Keratinocyte (primary cell): ENCODE data around the gene MOB2. TPM values are rescaled to one million over a fixed set of nuclear protein-coding genes. Genes with fewer than 3 reads are reported as not detected.

Source experiments
- DNase-seq: peaks from one replicate; pipeline ENCODE4 v3.0.0-alpha.2; 2011; ENCODE audit warnings: low read depth, missing footprints, low spot score
- FAIRE-seq: peaks from 2 replicates; lab custom pipeline; 2011; peaks lifted over from hg19 to GRCh38; lab: Jason Lieb, UNC
- H2AFZ ChIP-seq: 2 replicates; pipeline ENCODE4 v1.6.0; 2012; ENCODE audit warnings: low read length, control low read depth, inconsistent platforms; ENCODE audit not compliant: control insufficient read depth
- H3K27ac ChIP-seq: 2 replicates; pipeline ENCODE4 v1.5.1; 2011; ENCODE audit warnings: low read length; ENCODE audit not compliant: control insufficient read depth, insufficient read depth
- H3K27me3 ChIP-seq: 3 replicates; pipeline ENCODE4 v1.6.0; 2011; ENCODE audit warnings: low read length; ENCODE audit not compliant: control insufficient read depth, insufficient read depth; ENCODE audit errors: extremely low read depth
- H3K36me3 ChIP-seq, 2 experiments: 2 replicates in 1 of 2; 3 replicates in 1 of 2; pipeline ENCODE4 v1.5.1; 2011; ENCODE audit warnings: low read length in 2 of 2, mild to moderate bottlenecking in 1 of 2; ENCODE audit not compliant: control insufficient read depth in 2 of 2, insufficient read depth in 2 of 2; ENCODE audit errors: extremely low read depth in 1 of 2
- H3K4me1 ChIP-seq: 3 replicates; pipeline ENCODE4 v1.5.1; 2011; ENCODE audit warnings: low read length; ENCODE audit not compliant: control insufficient read depth, insufficient read depth; ENCODE audit errors: extremely low read depth
- H3K4me2 ChIP-seq: 3 replicates; pipeline ENCODE4 v1.6.0; 2011; ENCODE audit warnings: low read depth, low read length; ENCODE audit not compliant: control insufficient read depth, insufficient read depth; ENCODE audit errors: extremely low read depth
- H3K4me3 ChIP-seq, 3 experiments: fragments of 200-600 bp in 1 of 3; sonication (generic) in 1 of 3; 2 replicates in 2 of 3; 3 replicates in 1 of 3; pipeline ENCODE4 v1.5.1; 2011 to 2016; ENCODE audit warnings: low read length in 3 of 3, mild to moderate bottlenecking in 3 of 3, control low read depth in 2 of 3, inconsistent platforms in 1 of 3, low read depth in 1 of 3, mixed read lengths in 1 of 3, mixed run types in 1 of 3, moderate library complexity in 1 of 3; ENCODE audit not compliant: control insufficient read depth in 2 of 3, insufficient read depth in 2 of 3; ENCODE audit errors: extremely low read depth in 1 of 3
- H3K79me2 ChIP-seq: 2 replicates; pipeline ENCODE4 v1.6.0; 2012; ENCODE audit warnings: low read length; ENCODE audit not compliant: control insufficient read depth, insufficient read depth
- H3K9ac ChIP-seq: 3 replicates; pipeline ENCODE4 v1.6.0; 2011; ENCODE audit warnings: low read length; ENCODE audit not compliant: control insufficient read depth, insufficient read depth; ENCODE audit errors: extremely low read depth
- H3K9me1 ChIP-seq: 3 replicates; pipeline ENCODE4 v1.6.0; 2011; ENCODE audit warnings: low read length; ENCODE audit not compliant: control insufficient read depth, insufficient read depth; ENCODE audit errors: extremely low read depth
- H3K9me3 ChIP-seq: 2 replicates; pipeline ENCODE4 v1.5.1; 2012; ENCODE audit warnings: low read depth, low read length; ENCODE audit not compliant: control insufficient read depth
- H4K20me1 ChIP-seq: 3 replicates; pipeline ENCODE4 v1.6.0; 2011; ENCODE audit warnings: low read length; ENCODE audit not compliant: control insufficient read depth, insufficient read depth; ENCODE audit errors: extremely low read depth
- EZH2 ChIP-seq: IDR thresholded peaks from one replicate; pipeline ENCODE4 v1.6.1; 2012; ENCODE audit warnings: inconsistent platforms, mild to moderate bottlenecking, low read length, moderate library complexity
- dilution Hi-C: fragments of 300-500 bp; cut with MboI; formaldehyde crosslinking; loops from one replicate; pipeline ENCODE4 v1.7.0; 2020; ENCODE audit warnings: low sequenced_read_pairs; ENCODE audit not compliant: extremely low pct_ligation_motif_present
- polyA plus RNA-seq, 5 experiments: library from polyadenylated mRNA; depleted of rRNA in 3 of 5; stranded (reverse) in 3 of 5; stranded (forward) in 1 of 5; unstranded in 1 of 5; fragments of >200 nt; gene quantifications; 1 replicate in 1 of 5; 2 replicates in 3 of 5; 3 replicates in 1 of 5; pipeline versions ENCODE4 v1.2.1 to v1.2.3, GENCODE V29; 2011 to 2012; ENCODE audit warnings: missing spikeins in 2 of 5, low read depth in 1 of 5, low replicate concordance in 1 of 5
- TF ChIP-seq, protein P1 (sequence below), 3 experiments: IDR thresholded peaks in 1 of 3; conservative IDR thresholded peaks in 1 of 3; optimal IDR thresholded peaks in 1 of 3; 2 replicates in 2 of 3; 3 replicates in 1 of 3; pipeline versions ENCODE3 to v1.5.1; 2011; ENCODE audit warnings: low read length in 3 of 3, mild to moderate bottlenecking in 3 of 3, moderate library complexity in 2 of 3, control low read depth in 1 of 3, inconsistent platforms in 1 of 3; ENCODE audit not compliant: insufficient read depth in 2 of 3; ENCODE audit errors: extremely low read depth in 1 of 3

MOB2 gene
- polyA plus RNA-seq, 1 donor (not counting 4 experiments of a cell fraction or from before 2014, with no cell fraction given), result 37.7 TPM

DNA sequence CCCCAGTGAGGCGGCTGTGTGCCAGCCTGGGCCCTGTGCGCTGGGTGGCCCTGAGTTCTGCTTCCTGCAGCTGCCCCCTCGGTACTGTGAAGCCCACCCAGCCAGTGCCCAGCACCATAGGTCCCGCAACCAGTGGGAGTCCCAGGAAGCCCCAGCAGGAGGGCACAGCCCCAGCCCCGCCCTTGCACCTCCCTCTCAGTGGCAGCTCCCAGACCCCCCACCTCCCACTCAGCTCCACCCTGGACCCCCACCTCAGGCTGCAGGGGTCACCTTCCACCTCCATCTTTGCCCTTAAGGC is 30.9 kb downstream of the MOB2 start:
- Histone ChIP-seq H3K27ac (no peak overlapping the region), H3K4me1 (no peaks in the 10 kb centered on the region), H3K9me3 (no peaks in the 10 kb centered on the region), H3K36me3 (no peaks in the 10 kb centered on the region), H3K4me2 (no peak overlapping the region), H3K27me3 (peaks cover 27% of the 10 kb centered on the region), H4K20me1 (peaks cover 3% of the 10 kb centered on the region), H3K9me1 (no peaks in the 10 kb centered on the region), H3K9ac (no peak overlapping the region), H3K4me3 (no peak overlapping the region), H3K79me2 (no peaks in the 10 kb centered on the region), H2AFZ (no peak overlapping the region)
- dilution Hi-C loops, result no loop called here
- TF ChIP-seq EZH2, result no peak
- TF ChIP-seq, protein P1, sequence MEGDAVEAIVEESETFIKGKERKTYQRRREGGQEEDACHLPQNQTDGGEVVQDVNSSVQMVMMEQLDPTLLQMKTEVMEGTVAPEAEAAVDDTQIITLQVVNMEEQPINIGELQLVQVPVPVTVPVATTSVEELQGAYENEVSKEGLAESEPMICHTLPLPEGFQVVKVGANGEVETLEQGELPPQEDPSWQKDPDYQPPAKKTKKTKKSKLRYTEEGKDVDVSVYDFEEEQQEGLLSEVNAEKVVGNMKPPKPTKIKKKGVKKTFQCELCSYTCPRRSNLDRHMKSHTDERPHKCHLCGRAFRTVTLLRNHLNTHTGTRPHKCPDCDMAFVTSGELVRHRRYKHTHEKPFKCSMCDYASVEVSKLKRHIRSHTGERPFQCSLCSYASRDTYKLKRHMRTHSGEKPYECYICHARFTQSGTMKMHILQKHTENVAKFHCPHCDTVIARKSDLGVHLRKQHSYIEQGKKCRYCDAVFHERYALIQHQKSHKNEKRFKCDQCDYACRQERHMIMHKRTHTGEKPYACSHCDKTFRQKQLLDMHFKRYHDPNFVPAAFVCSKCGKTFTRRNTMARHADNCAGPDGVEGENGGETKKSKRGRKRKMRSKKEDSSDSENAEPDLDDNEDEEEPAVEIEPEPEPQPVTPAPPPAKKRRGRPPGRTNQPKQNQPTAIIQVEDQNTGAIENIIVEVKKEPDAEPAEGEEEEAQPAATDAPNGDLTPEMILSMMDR (optimal IDR thresholded peaks at IDR 0.05 in 1 of 3, IDR thresholded peaks at IDR 0.05 in 1 of 3, conservative IDR thresholded peaks at IDR 0.05 in 1 of 3; ENCODE audit: extremely low read depth in 1 of 3, insufficient read depth in 2 of 3, low read length in 3 of 3), result no peak
- no peak for FAIRE-seq
- no peak for DNase-seq

DNA sequence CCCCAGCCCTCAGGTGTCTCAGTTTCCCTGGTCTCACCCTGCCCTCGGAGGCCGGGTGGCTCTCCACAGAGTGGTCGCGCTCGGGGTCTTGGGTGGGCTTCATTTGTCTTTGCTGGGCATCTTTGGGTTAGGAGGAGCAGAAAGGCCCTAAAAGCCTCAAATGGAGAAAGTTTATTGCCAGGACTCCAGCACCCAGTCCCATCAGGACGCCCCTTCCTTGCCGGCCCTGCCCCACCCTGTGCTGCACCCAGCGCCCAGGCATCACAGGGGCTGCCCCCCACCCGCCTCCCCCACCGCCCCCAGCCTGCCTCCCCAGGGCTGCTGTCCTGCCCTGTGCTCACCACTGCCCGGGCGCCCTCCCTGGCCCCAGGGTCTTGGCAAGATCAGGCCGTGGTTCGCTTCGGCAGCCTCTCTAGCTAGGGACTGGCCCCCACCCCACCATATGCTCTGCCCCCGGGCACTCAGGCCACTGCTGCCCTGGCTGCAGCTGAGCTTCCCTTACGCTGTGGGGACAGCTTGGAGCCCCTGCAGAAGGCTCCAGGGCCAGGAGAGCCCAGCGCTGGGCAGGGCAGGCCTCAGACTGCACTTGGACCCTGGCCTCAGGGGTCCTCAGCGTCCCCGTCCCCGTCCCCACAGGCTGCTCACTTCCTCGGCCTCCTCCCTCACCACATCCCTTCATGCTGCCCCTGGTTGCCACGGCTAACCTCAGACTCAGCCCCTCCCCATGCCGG is 31.4 kb downstream of the MOB2 start:
- Histone ChIP-seq H2AFZ (no peak overlapping the region), H3K36me3 (no peaks in the 10 kb centered on the region), H3K4me3 (no peak overlapping the region), H3K9ac (no peak overlapping the region), H3K9me1 (no peaks in the 10 kb centered on the region), H3K4me1 (no peaks in the 10 kb centered on the region), H3K79me2 (no peaks in the 10 kb centered on the region), H3K27me3 (peaks cover 27% of the 10 kb centered on the region), H3K9me3 (no peaks in the 10 kb centered on the region), H4K20me1 (peaks cover 3% of the 10 kb centered on the region), H3K4me2 (no peak overlapping the region), H3K27ac (no peak overlapping the region)
- FAIRE-seq (no peak), DNase-seq (no peak)
- TF ChIP-seq EZH2, result no peak
- TF ChIP-seq, protein P1 (optimal IDR thresholded peaks at IDR 0.05 in 1 of 3, IDR thresholded peaks at IDR 0.05 in 1 of 3, conservative IDR thresholded peaks at IDR 0.05 in 1 of 3; ENCODE audit: extremely low read depth in 1 of 3, insufficient read depth in 2 of 3, low read length in 3 of 3), result no peak
- dilution Hi-C loops, result no loop called here
